CD8-positive, alpha-beta memory T cell (primary cell): ENCODE measurements around the gene CTIF. TPM values are rescaled to one million over a fixed set of nuclear protein-coding genes. Genes with fewer than 3 reads are reported as not detected.

Experiments
- CTCF ChIA-PET: fragments of 350-600 bp; sonication (Branson Sonifier 250); formaldehyde crosslinking; loops from one replicate; lab custom pipeline; 2021; ENCODE audit warnings: antibody characterized with exemption; lab: Charles Lee
- POLR2A ChIA-PET: fragments of 350-600 bp; sonication (Branson Sonifier 250); formaldehyde crosslinking; loops from one replicate; lab custom pipeline; 2021; ENCODE audit warnings: antibody characterized with exemption; lab: Charles Lee
- DNase-seq, 5 donors: peaks; one replicate each; pipeline versions ENCODE4 v3.0.0 to v3.0.0-alpha.2; 2020 to 2022; ENCODE audit warnings: mixed read lengths in 1 of 5
- H3K27ac ChIP-seq: one replicate; pipeline ENCODE4 v1.7.0; 2013; ENCODE audit warnings: low read depth, mild to moderate bottlenecking, low read length, moderate library complexity
- H3K27me3 ChIP-seq: 2 replicates; pipeline ENCODE4 v1.7.0; 2013; ENCODE audit warnings: low read length, mild to moderate bottlenecking; ENCODE audit not compliant: insufficient read depth, poor library complexity, severe bottlenecking
- H3K36me3 ChIP-seq: 2 replicates; pipeline ENCODE4 v1.7.0; 2013; ENCODE audit warnings: mild to moderate bottlenecking, low read length, moderate library complexity; ENCODE audit not compliant: insufficient read depth
- H3K4me1 ChIP-seq: 2 replicates; pipeline ENCODE4 v1.7.0; 2013; ENCODE audit warnings: mild to moderate bottlenecking, low read length, moderate library complexity; ENCODE audit not compliant: insufficient read depth
- H3K4me3 ChIP-seq: 2 replicates; pipeline ENCODE4 v1.7.0; 2013; ENCODE audit warnings: mild to moderate bottlenecking, low read length
- H3K9me3 ChIP-seq: 2 replicates; pipeline ENCODE4 v1.7.0; 2013; ENCODE audit warnings: mild to moderate bottlenecking, low read length
- H3K27ac Mint-ChIP-seq, 8 donors: one replicate each; pipeline ENCODE4 v1.8.0; 2020 to 2021; ENCODE audit warnings: mixed read lengths in 8 of 8, mild to moderate bottlenecking in 6 of 8, inconsistent platforms in 3 of 8, moderate library complexity in 3 of 8
- H3K27me3 Mint-ChIP-seq, 2 donors: one replicate each; pipeline ENCODE4 v1.8.0; 2020 to 2021; ENCODE audit warnings: mixed read lengths in 2 of 2, mild to moderate bottlenecking in 1 of 2, moderate library complexity in 1 of 2
- H3K36me3 Mint-ChIP-seq, 3 donors: one replicate each; pipeline ENCODE4 v1.8.0; 2020 to 2021; ENCODE audit warnings: mixed read lengths in 3 of 3, inconsistent platforms in 1 of 3, mild to moderate bottlenecking in 1 of 3
- H3K4me1 Mint-ChIP-seq, 3 donors: one replicate each; pipeline ENCODE4 v1.8.0; 2020 to 2021; ENCODE audit warnings: mixed read lengths in 3 of 3, inconsistent platforms in 1 of 3, mild to moderate bottlenecking in 1 of 3
- H3K4me3 Mint-ChIP-seq, 7 donors: one replicate each; pipeline ENCODE4 v1.8.0; 2020 to 2021; ENCODE audit warnings: mixed read lengths in 7 of 7, mild to moderate bottlenecking in 6 of 7, moderate library complexity in 4 of 7, inconsistent platforms in 2 of 7
- H3K9me3 Mint-ChIP-seq, 5 donors: one replicate each; pipeline ENCODE4 v1.8.0; 2020 to 2022; ENCODE audit warnings: mixed read lengths in 5 of 5, mild to moderate bottlenecking in 3 of 5, moderate library complexity in 2 of 5, inconsistent platforms in 1 of 5
- polyA plus RNA-seq: library from polyadenylated mRNA; unstranded; fragments of 300-500 nt; fragmentation: Illumina TruSeq; gene quantifications from one replicate; pipeline ENCODE4 v1.2.3, GENCODE V29; 2021
- total RNA-seq, 2 experiments: library from RNA; stranded (reverse); gene quantifications; one replicate each; pipeline ENCODE4 v1.2.3, GENCODE V29; 2021

The CTIF gene
- total and polyA plus RNA-seq, 3 experiments from 2014 or later: 0.89 to 4.8 (median 4.2) TPM

GRCh38 chr18:48872234-48873145 lies 333.7 kb downstream of the CTIF start:
- Histone ChIP-seq H3K27me3 (no peaks in the 10 kb centered on the region), H3K36me3 (no peaks in the 10 kb centered on the region), H3K27ac (no peak overlapping the region), H3K9me3 (no peaks in the 10 kb centered on the region), H3K4me1 (peaks cover 23% of the 10 kb centered on the region), H3K4me3 (no peak overlapping the region)
- ChIA-PET CTCF (interaction anchor here (1.1 to 1.5 kb wide), 2 partner anchors 11 to 95 kb away, joined by 3 to 5 read pairs; no protein-coding TSS in a partner anchor), POLR2A (interaction anchor here (0.5 to 0.7 kb wide), 2 partner anchors 19 to 25 kb away, joined by 3 to 4 read pairs; no protein-coding TSS in a partner anchor)
- Mint-ChIP-seq H3K4me1 (peaks cover 25 to 42% (median 37%) of the 10 kb centered on the region in 3 donors), H3K9me3 (no peaks in the 10 kb centered on the region), H3K27me3 (no peaks in the 10 kb centered on the region), H3K27ac (peak overlapping the region in 5 of 8 donors; percentile 7 to 82 (median 46)), H3K4me3 (no peak overlapping the region), H3K36me3 (no peaks in the 10 kb centered on the region)
- no peak for DNase-seq

- H3K4me1 Mint-ChIP-seq: peaks cover 11 to 32% (median 22%) of the 10 kb centered on the region in 3 donors
- ChIA-PET POLR2A (no interaction called here), CTCF (interaction anchor here (0.8 kb wide), 1 partner anchor 83 kb away, joined by 3 read pairs; no protein-coding TSS in a partner anchor)
- Histone ChIP-seq H3K4me1 (peaks cover 8% of the 10 kb centered on the region), H3K27ac (no peak overlapping the region), H3K9me3 (no peaks in the 10 kb centered on the region), H3K36me3 (no peaks in the 10 kb centered on the region), H3K4me3 (no peak overlapping the region), H3K27me3 (no peaks in the 10 kb centered on the region)
- no peaks in the 10 kb centered on the region for H3K27me3 Mint-ChIP-seq
- no peaks in the 10 kb centered on the region for H3K9me3 Mint-ChIP-seq
- no peak for DNase-seq
- H3K27ac Mint-ChIP-seq: peak overlapping the region in 2 of 8 donors; percentile 17 to 23
- H3K4me3 Mint-ChIP-seq: no peak overlapping the region
- peaks cover 0 to 3% (median 0%) of the 10 kb centered on the region in 3 donors for H3K36me3 Mint-ChIP-seq
Measured at GRCh38 chr18:48874233-48874632, 335.4 kb downstream of the CTIF start.

- no peak for DNase-seq
- Mint-ChIP-seq H3K27ac (peak overlapping the region in 2 of 8 donors; percentile 19 to 23), H3K27me3 (no peaks in the 10 kb centered on the region), H3K4me3 (no peak overlapping the region), H3K4me1 (peaks cover 6 to 27% (median 17%) of the 10 kb centered on the region in 3 donors), H3K36me3 (peaks cover 0 to 3% (median 0%) of the 10 kb centered on the region in 3 donors), H3K9me3 (no peaks in the 10 kb centered on the region)
- ChIA-PET CTCF (no interaction called here), POLR2A (no interaction called here)
- H3K4me1 ChIP-seq: peaks cover 3% of the 10 kb centered on the region
- no peak overlapping the region for H3K4me3 ChIP-seq
- no peaks in the 10 kb centered on the region for H3K9me3 ChIP-seq
- H3K36me3 ChIP-seq: no peaks in the 10 kb centered on the region
- no peak overlapping the region for H3K27ac ChIP-seq
- H3K27me3 ChIP-seq: no peaks in the 10 kb centered on the region
Measured at GRCh38 chr18:48874701-48875162, 335.9 kb downstream of the CTIF start.

- H3K27ac Mint-ChIP-seq: no peak overlapping the region
- no peaks in the 10 kb centered on the region for H3K36me3 ChIP-seq
- CTCF ChIA-PET: no interaction called here
- H3K27me3 ChIP-seq: no peaks in the 10 kb centered on the region
- no peak overlapping the region for H3K27ac ChIP-seq
- H3K4me1 ChIP-seq: no peaks in the 10 kb centered on the region
- H3K27me3 Mint-ChIP-seq: peaks cover 0 to 3% of the 10 kb centered on the region in 2 donors
- no peak overlapping the region for H3K4me3 ChIP-seq
- H3K4me1 Mint-ChIP-seq: peaks cover 8 to 30% (median 19%) of the 10 kb centered on the region in 3 donors
- H3K36me3 Mint-ChIP-seq: peaks cover 0 to 3% (median 0%) of the 10 kb centered on the region in 3 donors
- no peak for DNase-seq
- no peaks in the 10 kb centered on the region for H3K9me3 ChIP-seq
- H3K9me3 Mint-ChIP-seq: no peaks in the 10 kb centered on the region
- POLR2A ChIA-PET: no interaction called here
- no peak overlapping the region for H3K4me3 Mint-ChIP-seq
Measured at GRCh38 chr18:48875314-48875941, 336.6 kb downstream of the CTIF start.

GRCh38 chr18:48875942-48876511 lies 337.2 kb downstream of the CTIF start:
- POLR2A ChIA-PET: no interaction called here
- Mint-ChIP-seq H3K9me3 (no peaks in the 10 kb centered on the region), H3K27ac (peak overlapping the region in 1 of 8 donors; percentile 26), H3K36me3 (peaks cover 0 to 3% (median 0%) of the 10 kb centered on the region in 3 donors), H3K27me3 (peaks cover 0 to 3% of the 10 kb centered on the region in 2 donors), H3K4me1 (peaks cover 12 to 34% (median 24%) of the 10 kb centered on the region in 3 donors), H3K4me3 (no peak overlapping the region)
- Histone ChIP-seq H3K9me3 (no peaks in the 10 kb centered on the region), H3K27me3 (no peaks in the 10 kb centered on the region), H3K4me1 (peaks cover 5% of the 10 kb centered on the region), H3K27ac (no peak overlapping the region), H3K36me3 (no peaks in the 10 kb centered on the region), H3K4me3 (no peak overlapping the region)
- CTCF ChIA-PET: interaction anchor here (1.4 kb wide), 1 partner anchor 37 kb away, joined by 3 read pairs; no protein-coding TSS in a partner anchor
- DNase-seq: no peak

GRCh38 chr18:48876590-48876989 lies 337.8 kb downstream of the CTIF start:
- H3K36me3 Mint-ChIP-seq: peaks cover 0 to 3% (median 0%) of the 10 kb centered on the region in 3 donors
- H3K9me3 ChIP-seq: no peaks in the 10 kb centered on the region
- H3K27me3 Mint-ChIP-seq: peaks cover 0 to 3% of the 10 kb centered on the region in 2 donors
- DNase-seq: no peak
- H3K36me3 ChIP-seq: no peaks in the 10 kb centered on the region
- POLR2A ChIA-PET: no interaction called here
- H3K4me3 ChIP-seq: no peak overlapping the region
- no peaks in the 10 kb centered on the region for H3K9me3 Mint-ChIP-seq
- H3K4me3 Mint-ChIP-seq: no peak overlapping the region
- H3K27ac Mint-ChIP-seq: no peak overlapping the region
- H3K4me1 ChIP-seq: peaks cover 5% of the 10 kb centered on the region
- H3K4me1 Mint-ChIP-seq: peaks cover 11 to 28% (median 18%) of the 10 kb centered on the region in 3 donors
- H3K27ac ChIP-seq: no peak overlapping the region
- no peaks in the 10 kb centered on the region for H3K27me3 ChIP-seq
- CTCF ChIA-PET: interaction anchor here (0.7 to 1.4 kb wide), 2 partner anchors 8 to 37 kb away, joined by 3 read pairs; no protein-coding TSS in a partner anchor

- Mint-ChIP-seq H3K27me3 (peaks cover 0 to 5% of the 10 kb centered on the region in 2 donors), H3K4me3 (no peak overlapping the region), H3K9me3 (no peaks in the 10 kb centered on the region), H3K36me3 (peaks cover 0 to 3% (median 0%) of the 10 kb centered on the region in 3 donors), H3K27ac (peak overlapping the region in 1 of 8 donors; percentile 19), H3K4me1 (peaks cover 9 to 19% (median 9%) of the 10 kb centered on the region in 3 donors)
- DNase-seq: no peak
- Histone ChIP-seq H3K27ac (no peak overlapping the region), H3K27me3 (no peaks in the 10 kb centered on the region), H3K4me3 (no peak overlapping the region), H3K9me3 (no peaks in the 10 kb centered on the region), H3K4me1 (peaks cover 5% of the 10 kb centered on the region), H3K36me3 (no peaks in the 10 kb centered on the region)
- ChIA-PET POLR2A (interaction anchor here (1.0 kb wide), 1 partner anchor 35 kb away, joined by 3 read pairs; no protein-coding TSS in a partner anchor), CTCF (no interaction called here)
Measured at GRCh38 chr18:48877941-48878340, 339.1 kb downstream of the CTIF start.
